GM21367 (cell line): Measurements from ENCODE around the gene PLA2G3.
A peak's percentile ranks its signal among the peaks of the same experiment; 100 is the strongest.

Source experiments
- ATAC-seq: cut with Tn5 transposase; IDR thresholded peaks from one replicate; pipeline ENCODE4 v1.9.1; 2021; ENCODE audit not compliant: unreplicated experiment

PLA2G3 gene

GRCh38 chr22:31088233-31088986 lies 51.9 kb downstream of the PLA2G3 start:
- no peak for ATAC-seq

DNA sequence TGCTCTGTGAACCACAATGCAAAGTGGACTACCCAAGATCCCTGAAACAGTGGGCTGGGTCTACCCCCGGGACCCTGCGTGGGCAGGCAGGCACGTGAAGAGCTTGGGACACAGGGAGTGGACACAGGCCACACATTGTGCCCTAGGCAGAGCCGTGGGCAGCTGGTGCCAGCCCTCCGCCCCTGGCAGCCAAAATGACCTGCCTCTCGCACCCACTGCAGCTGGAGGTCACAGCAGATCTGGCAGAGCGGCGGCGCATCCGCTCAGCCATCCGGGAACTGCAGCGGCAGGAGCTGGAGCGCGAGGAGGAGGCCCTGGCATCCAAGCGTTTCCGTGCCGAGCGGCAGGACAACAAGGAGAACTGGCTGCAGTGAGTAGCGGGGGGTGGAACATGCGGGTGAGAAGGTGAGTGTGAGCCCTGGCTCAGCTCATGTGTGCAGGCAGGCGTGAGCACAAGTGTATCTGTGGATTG lies 52.5 kb downstream of the PLA2G3 start:
- ATAC-seq = no peak

DNA sequence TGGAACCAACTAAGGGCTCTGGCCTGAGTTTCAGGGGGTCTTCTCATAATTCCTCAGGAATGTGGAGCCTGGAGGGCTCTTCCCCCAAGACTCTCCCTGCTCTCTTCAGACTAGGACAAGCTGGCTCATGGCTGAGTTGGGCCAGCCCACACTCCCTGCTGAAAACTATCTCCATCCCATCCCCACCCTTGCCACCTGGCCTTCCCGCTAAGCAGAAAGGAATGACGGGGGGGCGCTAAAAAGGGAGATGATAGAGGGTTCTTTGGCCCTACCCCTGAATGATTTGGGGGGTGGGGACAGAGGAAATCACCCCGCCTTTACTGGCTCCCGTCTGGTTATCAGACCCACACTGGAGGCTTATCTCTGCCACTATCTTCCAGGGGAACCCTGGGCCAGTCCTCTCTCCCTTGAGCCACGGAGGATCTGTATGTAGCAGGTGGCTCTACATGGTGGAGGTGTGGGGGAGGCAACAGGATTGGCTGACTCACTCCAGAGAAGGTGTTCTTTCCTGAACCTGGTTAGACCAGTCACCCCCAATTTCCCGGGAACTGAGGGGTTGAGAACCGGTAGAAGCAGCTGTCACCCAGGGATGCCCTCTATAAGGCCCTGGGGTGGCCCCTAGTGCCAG lies 53.5 kb downstream of the PLA2G3 start:
- no peak for ATAC-seq

DNA sequence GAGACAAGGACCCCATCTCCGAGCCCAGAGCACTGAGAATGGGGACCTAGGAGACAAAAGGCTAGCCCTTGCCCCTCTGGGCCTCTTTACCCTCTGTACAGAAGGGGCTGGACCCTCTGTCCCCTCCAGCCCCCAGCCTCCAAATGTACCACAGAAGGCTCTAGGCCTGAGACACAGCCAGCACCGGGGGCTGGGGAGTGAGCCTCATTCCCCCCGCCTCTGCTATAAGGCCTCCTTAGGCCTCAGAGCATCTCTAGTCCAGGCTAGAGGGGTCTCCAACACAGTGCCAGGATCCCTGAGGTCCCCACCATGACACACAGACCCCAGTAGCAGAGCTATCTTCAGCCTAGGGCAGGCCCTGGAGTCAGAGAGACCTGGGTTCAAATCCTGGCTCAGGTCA lies 54.4 kb downstream of the PLA2G3 start:
- ATAC-seq = no peak

GRCh38 chr22:31085493-31085824 lies 54.8 kb downstream of the PLA2G3 start:
- ATAC-seq = no peak

DNA sequence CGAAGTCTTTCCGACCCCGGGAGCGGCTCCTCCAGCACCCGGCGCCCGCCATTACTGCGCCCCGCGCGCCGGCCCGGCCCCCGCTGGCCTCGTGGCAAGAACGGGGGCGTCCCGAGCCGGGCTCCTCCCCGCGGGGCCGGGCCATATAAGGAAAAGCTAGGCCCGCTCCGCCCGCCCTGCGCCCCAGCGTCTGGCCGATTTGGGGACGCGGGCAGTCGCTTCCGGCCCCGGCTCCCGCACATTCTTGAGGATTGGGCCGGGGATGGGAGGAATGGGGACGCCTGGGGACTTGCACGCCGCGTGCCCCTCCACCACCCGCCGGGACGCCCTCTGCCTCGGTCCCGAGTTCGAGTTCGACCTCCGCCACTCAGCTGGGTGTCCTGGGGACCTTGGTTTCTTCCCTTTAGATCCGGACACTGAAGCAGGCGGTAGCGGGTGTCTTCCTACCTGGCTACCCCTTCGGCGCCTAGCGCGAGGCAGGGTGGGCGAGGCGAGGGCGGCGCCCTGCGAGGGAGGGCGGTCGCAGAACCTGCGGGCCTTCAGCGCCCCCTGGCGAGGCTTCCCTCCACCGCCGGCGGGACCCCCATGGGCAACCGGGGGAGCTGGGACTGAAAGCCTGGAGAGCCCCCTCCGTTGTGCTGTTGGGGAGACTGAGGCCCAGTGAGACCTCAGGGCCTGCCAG lies 55.4 kb downstream of the PLA2G3 start:
- ATAC-seq = peak; percentile 52
